Transverse colon (tissue), 3 donors: Measurements from ENCODE around the gene TGM3.

ENCODE experiments used
- CTCF ChIP-seq, 5 experiments: fragments of 200-600 bp in 3 of 5; fragments of 450-650 bp in 2 of 5; sonication (generic) in 3 of 5; IDR thresholded peaks; 1 replicate in 2 of 5; 2 replicates in 3 of 5; pipeline ENCODE4 v1.5.1; 2016 to 2017; ENCODE audit warnings: antibody characterized with exemption in 5 of 5, inconsistent platforms in 3 of 5, mild to moderate bottlenecking in 2 of 5, moderate library complexity in 1 of 5
- POLR2A ChIP-seq: fragments of 450-650 bp; IDR thresholded peaks from one replicate; pipeline ENCODE4 v1.6.1; 2016; ENCODE audit warnings: antibody characterized with exemption, mild to moderate bottlenecking, moderate library complexity

GRCh38 chr20:2305029-2305428 is 9.2 kb downstream of the TGM3 start:
- no peak for TF ChIP-seq CTCF (IDR thresholded peaks at IDR 0.05)
- TF ChIP-seq POLR2A: no peak
